Vein endothelial cell (primary cell): ENCODE data around the gene CIAO2A. TPM values are rescaled to one million over a fixed set of nuclear protein-coding genes. Genes with fewer than 3 reads are reported as not detected.

ENCODE experiments used
- small RNA-seq: library from RNA; depleted of rRNA; stranded (forward); fragments of <200 nt; gene quantifications from one replicate; pipeline ENCODE3, GENCODE V24; 2012
- total RNA-seq: library from RNA; depleted of rRNA; stranded (reverse); fragments of >200 nt; gene quantifications from 2 replicates; pipeline ENCODE4 v1.2.3, GENCODE V29; 2012

Gene CIAO2A, protein sequence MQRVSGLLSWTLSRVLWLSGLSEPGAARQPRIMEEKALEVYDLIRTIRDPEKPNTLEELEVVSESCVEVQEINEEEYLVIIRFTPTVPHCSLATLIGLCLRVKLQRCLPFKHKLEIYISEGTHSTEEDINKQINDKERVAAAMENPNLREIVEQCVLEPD
- total RNA-seq, result 42.5 and 44.7 TPM in 2 replicates

DNA sequence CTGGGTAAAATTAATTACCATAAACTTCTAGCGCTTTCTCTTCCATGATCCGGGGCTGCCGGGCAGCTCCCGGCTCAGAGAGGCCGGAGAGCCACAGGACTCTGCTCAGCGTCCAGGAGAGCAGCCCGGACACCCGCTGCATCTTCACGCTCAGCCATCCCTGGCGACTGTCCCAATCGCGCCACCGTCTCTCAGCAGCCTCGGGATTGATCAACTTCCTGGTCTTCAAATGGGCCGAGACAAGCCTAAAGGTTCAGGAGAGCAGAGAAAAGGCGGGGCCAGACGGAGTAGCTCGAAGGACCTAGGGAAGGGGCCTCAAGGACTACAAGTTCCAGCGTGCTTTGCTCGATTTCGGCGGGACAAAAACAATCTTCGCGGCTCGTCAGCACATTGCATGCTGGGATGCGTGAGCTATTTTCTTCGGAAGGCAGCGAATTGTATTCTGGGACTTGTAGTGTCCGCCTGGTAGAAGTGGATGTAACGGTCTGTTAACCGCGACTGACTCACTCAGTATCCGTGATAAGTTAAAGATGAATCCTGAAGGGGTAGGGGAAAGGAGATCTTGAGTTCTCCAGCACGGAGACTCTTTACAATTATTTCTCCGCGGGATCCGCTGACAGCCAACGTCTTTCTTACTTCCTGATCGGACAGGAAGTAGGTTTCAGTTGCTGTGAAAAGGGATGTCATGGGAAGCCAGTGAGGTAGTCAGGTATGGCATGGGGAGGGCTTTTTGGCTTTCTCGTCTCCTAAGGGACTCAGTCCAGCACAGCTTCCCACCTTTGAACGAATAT is at the start of gene CIAO2A:
Gene CIAO2A (minus strand): TSS at position 212 of the 791 bp plus-strand sequence. CDS start 70 bp downstream, at position 142.

DNA sequence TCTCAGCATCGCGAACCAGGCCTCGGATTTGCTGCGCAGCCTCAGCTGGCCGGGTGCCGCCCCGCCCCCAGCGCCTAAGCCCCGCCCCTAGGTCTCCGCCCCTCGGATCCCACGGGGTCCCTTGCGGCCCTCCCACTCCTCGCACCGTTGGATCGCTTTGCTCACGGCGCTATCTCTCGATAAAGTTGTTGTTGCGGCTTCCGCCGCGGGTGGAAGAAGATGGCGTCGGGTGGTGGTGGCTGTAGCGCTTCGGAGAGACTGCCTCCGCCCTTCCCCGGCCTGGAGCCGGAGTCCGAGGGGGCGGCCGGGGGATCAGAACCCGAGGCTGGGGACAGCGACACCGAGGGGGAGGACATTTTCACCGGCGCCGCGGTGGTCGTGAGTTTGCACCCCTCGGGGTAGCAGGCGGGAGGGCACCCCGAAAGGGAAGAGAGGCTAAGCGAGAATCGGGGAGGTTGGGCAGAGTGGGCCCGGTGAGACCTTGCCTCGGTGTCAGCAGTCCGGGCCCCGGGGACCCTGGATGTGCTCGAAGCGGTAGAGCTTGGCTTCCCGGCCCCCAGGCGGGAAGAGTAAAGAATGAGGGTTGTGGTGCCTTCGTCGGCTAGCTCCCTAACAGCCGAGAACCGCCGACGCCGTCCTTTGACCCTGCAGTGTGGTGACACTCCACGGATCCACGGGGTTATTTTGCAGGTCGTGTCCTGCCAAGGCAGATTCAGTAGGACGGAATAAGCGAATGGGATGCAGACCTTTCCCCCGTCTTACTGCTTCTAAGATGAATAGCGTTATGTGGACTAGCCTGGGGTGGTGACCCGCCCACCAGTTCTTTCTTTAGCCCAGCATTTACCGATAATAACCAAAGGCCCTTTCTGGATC is 2.4 kb upstream of the CIAO2A start, which contains the start of gene SNX1:
Gene SNX1 (plus strand): TSS at position 188 of the 873 bp plus-strand sequence. CDS start 32 bp downstream, at position 220.

DNA sequence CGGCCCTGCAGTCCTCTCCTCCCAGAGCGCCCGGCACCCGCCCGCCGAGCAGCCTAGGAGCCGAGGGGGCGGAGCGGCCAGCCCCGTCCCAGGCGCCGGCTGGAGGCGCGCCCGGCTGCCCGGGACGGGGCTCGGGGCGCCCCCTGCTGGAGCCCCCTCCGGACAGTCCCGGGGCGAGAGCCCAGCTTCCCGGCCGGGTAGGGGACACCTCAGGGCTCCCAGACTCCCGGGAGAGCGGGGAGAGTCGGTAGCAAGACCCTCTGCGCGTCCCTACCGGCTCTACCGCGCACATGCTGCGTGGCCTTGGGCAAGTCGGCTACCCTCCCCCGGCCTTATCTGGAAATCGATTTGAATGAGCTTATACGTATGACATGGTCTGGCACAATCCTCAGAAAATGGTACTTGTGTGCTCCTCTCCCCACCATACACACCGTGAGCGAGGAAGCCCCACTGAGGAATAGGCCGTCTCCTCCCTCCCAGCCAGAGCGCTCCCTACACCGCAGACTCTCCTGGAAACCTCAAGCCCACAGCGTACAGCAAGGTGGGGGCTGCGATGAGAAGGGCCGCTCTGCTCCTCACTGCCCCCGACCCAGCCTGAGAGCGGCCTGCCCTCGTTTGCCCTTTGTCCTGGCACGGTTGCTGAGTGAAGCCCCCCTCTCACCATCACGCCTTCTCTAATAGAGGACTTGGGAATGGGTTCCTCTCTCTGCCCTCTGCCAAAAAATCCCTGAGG is 47.1 kb downstream of the CIAO2A start, which contains the start of gene DAPK2:
Gene DAPK2 (minus strand): TSS at position 65 of the 733 bp plus-strand sequence. CDS start 6,224 bp downstream, outside the sequence.

Small RNA genes within 50 kb of the gene (small RNA-seq; reads per million reads assigned to genes)
- not detected for gene RF00019

Other genes starting within 250 kb of the CIAO2A start
- 9.1 and 13.5 TPM in 2 replicates for gene DAPK2, start 47.4 kb downstream of the CIAO2A start, total RNA-seq
- gene SNX1, start 2.1 kb upstream of the CIAO2A start, total RNA-seq, result 45.1 and 48.3 TPM in 2 replicates
- gene SNX22, start 57.9 kb upstream of the CIAO2A start, total RNA-seq, result under 0.01 and 0.57 TPM in 2 replicates
- 727 and 770 TPM in 2 replicates for gene PPIB, start 69.2 kb upstream of the CIAO2A start, total RNA-seq